Coronary artery (tissue), 2 donors: ENCODE measurements around the gene NDUFS8.

Experiments
- DNase-seq: peaks from one replicate; pipeline ENCODE4 v3.0.0-alpha.2; 2017; ENCODE audit warnings: low spot score
- H3K27ac ChIP-seq, 2 donors: fragments of 200-600 bp; sonication (generic); one replicate each; pipeline ENCODE4 v1.5.1; 2016 to 2019
- H3K4me3 ChIP-seq: fragments of 200-600 bp; sonication (generic); 2 replicates; pipeline ENCODE4 v1.5.1; 2016; ENCODE audit warnings: mild to moderate bottlenecking, moderate library complexity
- TF ChIP-seq, protein P1 (sequence below): fragments of 200-600 bp; sonication (generic); IDR thresholded peaks from one replicate; pipeline ENCODE4 v1.5.1; 2019; ENCODE audit warnings: antibody characterized with exemption

NDUFS8 gene

DNA sequence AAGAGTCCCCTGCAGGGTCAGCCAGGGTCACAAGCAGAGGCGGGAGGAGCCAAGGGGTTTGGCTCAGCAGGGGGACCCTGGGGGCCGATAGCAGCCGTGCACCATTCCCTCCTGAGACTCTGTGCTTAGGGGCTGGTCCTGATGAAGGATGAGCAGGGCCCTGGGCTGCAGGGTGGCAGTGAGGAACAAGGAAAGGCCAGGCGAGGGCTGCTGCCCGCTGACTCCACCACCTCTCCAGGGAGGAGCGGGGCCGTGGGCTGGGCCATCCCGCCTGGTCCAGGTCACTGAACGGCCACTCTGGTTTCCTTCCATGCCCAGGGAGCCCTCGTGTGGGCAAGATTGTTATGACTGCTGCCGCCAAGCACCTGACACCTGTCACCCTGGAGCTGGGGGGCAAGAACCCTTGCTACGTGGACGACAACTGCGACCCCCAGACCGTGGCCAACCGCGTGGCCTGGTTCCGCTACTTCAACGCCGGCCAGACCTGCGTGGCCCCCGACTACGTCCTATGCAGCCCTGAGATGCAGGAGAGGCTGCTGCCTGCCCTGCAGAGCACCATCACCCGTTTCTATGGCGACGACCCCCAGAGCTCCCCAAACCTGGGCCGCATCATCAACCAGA lies 9.2 kb upstream of the NDUFS8 start:
- H3K4me3 ChIP-seq = no peak overlapping the region
- TF ChIP-seq, protein P1, sequence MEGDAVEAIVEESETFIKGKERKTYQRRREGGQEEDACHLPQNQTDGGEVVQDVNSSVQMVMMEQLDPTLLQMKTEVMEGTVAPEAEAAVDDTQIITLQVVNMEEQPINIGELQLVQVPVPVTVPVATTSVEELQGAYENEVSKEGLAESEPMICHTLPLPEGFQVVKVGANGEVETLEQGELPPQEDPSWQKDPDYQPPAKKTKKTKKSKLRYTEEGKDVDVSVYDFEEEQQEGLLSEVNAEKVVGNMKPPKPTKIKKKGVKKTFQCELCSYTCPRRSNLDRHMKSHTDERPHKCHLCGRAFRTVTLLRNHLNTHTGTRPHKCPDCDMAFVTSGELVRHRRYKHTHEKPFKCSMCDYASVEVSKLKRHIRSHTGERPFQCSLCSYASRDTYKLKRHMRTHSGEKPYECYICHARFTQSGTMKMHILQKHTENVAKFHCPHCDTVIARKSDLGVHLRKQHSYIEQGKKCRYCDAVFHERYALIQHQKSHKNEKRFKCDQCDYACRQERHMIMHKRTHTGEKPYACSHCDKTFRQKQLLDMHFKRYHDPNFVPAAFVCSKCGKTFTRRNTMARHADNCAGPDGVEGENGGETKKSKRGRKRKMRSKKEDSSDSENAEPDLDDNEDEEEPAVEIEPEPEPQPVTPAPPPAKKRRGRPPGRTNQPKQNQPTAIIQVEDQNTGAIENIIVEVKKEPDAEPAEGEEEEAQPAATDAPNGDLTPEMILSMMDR = no peak
- DNase-seq = no peak
- H3K27ac ChIP-seq = no peak overlapping the region

DNA sequence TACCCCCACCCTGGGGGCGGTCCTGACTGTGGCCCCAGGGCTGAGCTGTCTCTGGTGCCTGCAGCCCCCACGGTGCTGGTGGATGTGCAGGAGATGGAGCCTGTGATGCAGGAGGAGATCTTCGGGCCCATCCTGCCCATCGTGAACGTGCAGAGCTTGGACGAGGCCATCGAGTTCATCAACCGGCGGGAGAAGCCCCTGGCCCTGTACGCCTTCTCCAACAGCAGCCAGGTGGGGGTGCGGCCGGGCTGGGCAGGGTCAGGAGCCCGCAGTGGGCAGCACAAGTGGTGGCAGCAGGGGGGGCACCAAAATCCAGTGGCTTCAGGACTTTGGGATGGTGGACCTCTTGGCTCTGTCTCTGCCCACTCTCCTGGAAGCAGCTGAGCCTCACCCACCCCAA lies 8.0 kb upstream of the NDUFS8 start:
- TF ChIP-seq, protein P1 = no peak
- no peak for DNase-seq
- Histone ChIP-seq H3K27ac (no peak overlapping the region), H3K4me3 (no peak overlapping the region)

DNA sequence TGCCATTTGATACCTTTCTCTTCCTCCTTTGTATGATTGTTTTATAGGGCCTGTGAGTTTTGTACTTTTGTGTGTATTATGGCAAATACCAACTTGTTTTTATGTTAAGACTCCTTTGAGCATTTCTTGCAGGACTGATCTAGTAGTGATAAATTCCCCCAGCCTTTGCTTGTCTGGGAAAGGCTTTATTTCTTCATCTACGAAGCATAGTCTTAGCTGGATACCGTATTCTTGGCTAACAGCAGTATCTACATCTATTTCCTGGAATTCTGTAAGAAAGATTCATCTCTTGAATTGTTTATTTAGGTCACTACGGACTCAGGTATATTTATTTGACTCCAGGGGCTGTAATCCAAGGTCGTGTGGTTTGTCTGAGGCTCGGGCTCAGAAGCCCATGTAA lies 6.0 kb upstream of the NDUFS8 start:
- no peak overlapping the region for H3K4me3 ChIP-seq
- no peak for DNase-seq
- H3K27ac ChIP-seq = no peak overlapping the region
- TF ChIP-seq, protein P1 = no peak

DNA sequence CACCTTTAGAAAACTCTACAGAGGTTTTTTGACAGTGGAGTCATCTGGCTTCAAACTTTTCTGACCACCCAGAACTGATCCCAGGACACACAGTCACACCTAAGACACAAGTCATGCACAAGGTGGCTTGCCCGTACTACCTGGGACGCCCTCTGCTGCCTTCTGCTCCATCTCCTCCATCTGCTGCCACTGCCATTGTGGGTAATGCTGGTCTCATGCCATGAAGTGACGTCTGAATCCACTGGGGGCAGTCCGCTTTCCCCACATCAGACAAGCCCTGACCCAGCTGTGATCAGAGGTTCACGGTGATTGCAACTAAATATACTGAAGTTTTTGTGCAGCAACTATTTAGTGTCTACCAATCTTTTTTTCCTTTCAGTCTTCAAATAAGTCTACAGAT lies 5.4 kb upstream of the NDUFS8 start:
- no peak overlapping the region for H3K4me3 ChIP-seq
- H3K27ac ChIP-seq = no peak overlapping the region
- DNase-seq = no peak
- TF ChIP-seq, protein P1 = no peak

DNA sequence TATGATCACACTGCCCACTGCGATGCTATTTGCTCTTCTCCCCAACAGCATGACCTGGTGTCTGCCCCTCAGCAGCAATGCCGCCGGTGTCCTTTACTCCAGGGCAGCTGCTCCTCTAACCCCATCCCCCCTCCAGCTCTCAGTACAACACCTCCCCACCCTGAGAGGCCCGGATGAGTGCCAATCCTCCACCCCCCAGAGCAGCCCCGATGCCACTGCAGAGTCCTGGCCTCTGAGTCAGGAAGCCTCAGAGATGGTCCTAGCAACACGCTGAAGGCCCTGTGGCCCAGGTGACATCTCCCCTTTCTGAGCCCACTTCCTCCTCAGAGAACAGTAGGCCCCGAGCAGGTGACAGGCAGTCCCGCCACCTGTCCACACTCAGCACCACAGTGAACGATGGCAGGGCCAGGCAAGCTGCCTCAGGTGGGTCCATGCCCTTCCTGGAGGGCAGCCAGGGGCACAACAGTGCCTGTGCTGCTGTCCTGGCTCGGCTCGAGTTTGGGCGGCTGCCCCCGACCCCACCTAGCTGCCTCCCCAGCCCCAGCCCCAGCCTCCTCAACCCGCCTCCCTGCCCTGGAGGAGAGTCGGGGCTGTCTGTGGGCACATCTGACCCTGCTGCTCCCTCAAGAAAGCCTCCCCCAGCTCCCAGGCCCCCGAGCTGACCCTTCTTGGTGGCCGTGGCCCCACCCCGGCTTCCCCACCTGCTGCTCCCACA lies 3.9 kb upstream of the NDUFS8 start:
- Histone ChIP-seq H3K4me3 (no peak overlapping the region), H3K27ac (no peak overlapping the region)
- TF ChIP-seq, protein P1 = no peak
- no peak for DNase-seq

DNA sequence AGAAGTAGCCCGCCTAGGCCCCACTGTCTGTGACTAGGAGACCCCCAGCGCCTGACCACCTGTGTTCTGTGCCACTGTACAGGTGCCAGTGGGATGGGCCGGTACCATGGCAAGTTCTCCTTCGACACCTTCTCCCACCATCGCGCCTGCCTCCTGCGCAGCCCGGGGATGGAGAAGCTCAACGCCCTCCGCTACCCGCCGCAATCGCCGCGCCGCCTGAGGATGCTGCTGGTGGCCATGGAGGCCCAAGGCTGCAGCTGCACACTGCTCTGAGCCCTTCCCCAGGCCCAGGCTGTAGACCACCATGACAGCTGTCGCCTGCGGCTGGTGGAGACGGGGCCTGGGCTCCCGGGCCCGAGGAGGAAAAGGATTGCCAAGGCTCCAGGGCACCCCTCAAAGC lies 2.8 kb upstream of the NDUFS8 start:
- TF ChIP-seq, protein P1 = no peak
- peak overlapping the region in 1 of 2 donors; percentile 22 for H3K27ac ChIP-seq
- no peak for DNase-seq
- no peak overlapping the region for H3K4me3 ChIP-seq
